Thyroid gland (tissue), 4 donors: ENCODE results near the gene ZBTB7B. TPM values are rescaled to one million over a fixed set of nuclear protein-coding genes. Genes with fewer than 3 reads are reported as not detected.

ENCODE experiments used
- DNase-seq, 2 donors: peaks; one replicate each; pipeline ENCODE4 v3.0.0-alpha.2; 2019
- H3K27ac ChIP-seq, 3 donors: fragments of 200-600 bp; sonication (generic); 1 replicate in 2 of 3; 2 replicates in 1 of 3; pipeline ENCODE4 v1.5.1; 2016 to 2019; ENCODE audit warnings: mild to moderate bottlenecking in 1 of 3, moderate library complexity in 1 of 3
- H3K27me3 ChIP-seq: fragments of 200-600 bp; sonication (generic); one replicate; pipeline ENCODE4 v1.5.1; 2019
- H3K36me3 ChIP-seq, 2 donors: fragments of 200-600 bp; sonication (generic); one replicate each; pipeline ENCODE4 v1.5.1; 2016 to 2019
- H3K4me1 ChIP-seq, 2 donors: fragments of 200-600 bp; sonication (generic); one replicate each; pipeline ENCODE4 v1.5.1; 2017 to 2019
- H3K4me3 ChIP-seq, 3 donors: fragments of 200-600 bp; sonication (generic); replicated peaks in 1 of 3; 1 replicate in 2 of 3; 2 replicates in 1 of 3; pipeline ENCODE4 v1.5.1; 2016; ENCODE audit warnings: mild to moderate bottlenecking in 1 of 3
- H3K9me3 ChIP-seq: fragments of 200-600 bp; sonication (generic); one replicate; pipeline ENCODE4 v1.5.1; 2017
- POLR2A ChIP-seq, 2 donors: fragments of 450-650 bp; IDR thresholded peaks; one replicate each; pipeline ENCODE4 v1.6.1; 2017; ENCODE audit warnings: antibody characterized with exemption in 2 of 2, mild to moderate bottlenecking in 2 of 2, moderate library complexity in 1 of 2
- WGBS, 2 donors: methylation state at CpG; one replicate each; pipeline ENCODE4 v1.1.5; 2017; 5-methylcytosine and 5-hydroxymethylcytosine counted together
- intact Hi-C: fragments of 100-400 bp; cut with DNase I; formaldehyde crosslinking; loops from one replicate; pipeline ENCODE4 v1.15.1; 2023
- total RNA-seq, 4 donors: library from RNA; depleted of rRNA; stranded (reverse); fragments of >200 nt; gene quantifications; one replicate each; pipeline ENCODE4 v1.2.3, GENCODE V29; 2016
- TF ChIP-seq, protein P1 (sequence below), 6 experiments: fragments of 200-600 bp in 3 of 6; fragments of 450-650 bp in 3 of 6; sonication (generic) in 3 of 6; IDR thresholded peaks; one replicate each; pipeline ENCODE4 v1.5.1; 2016 to 2019; ENCODE audit warnings: antibody characterized with exemption in 6 of 6, mild to moderate bottlenecking in 2 of 6, inconsistent platforms in 1 of 6, moderate library complexity in 1 of 6

ZBTB7B gene
- total RNA-seq, 4 donors from 2014 or later = 35.7 to 89.8 (median 47.3) TPM

DNA sequence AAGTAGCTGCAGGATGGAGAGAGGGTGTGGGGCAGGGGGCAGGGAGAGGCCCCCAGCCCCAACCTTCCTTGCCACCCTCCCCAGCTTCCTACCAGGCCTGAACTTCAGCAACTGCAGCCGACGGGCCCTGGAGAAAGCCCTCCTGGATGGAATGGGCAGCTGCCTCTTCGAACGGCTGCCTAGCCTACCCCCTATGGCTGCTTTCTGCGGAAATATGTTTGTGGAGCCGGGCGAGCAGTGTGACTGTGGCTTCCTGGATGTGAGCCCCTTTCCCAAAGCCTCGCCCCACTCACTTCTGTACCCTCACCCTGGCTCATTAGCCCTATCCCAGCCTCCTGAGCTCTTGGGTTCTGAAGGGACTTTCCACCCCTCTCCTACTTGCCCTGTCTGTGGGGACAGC lies 54.5 kb downstream of the ZBTB7B start:
- intact Hi-C loops = no loop called here
- 89 to 100% methylated on average over 2 to 8 of the region's 8 CpGs for WGBS, 2 donors
- DNase-seq = no peak
- H3K4me1 ChIP-seq = peaks cover 2 to 21% of the 10 kb centered on the region in 2 donors
- H3K9me3 ChIP-seq = no peaks in the 10 kb centered on the region
- no peaks in the 10 kb centered on the region for H3K27me3 ChIP-seq
- H3K4me3 ChIP-seq = no peak overlapping the region
- TF ChIP-seq, protein P1, sequence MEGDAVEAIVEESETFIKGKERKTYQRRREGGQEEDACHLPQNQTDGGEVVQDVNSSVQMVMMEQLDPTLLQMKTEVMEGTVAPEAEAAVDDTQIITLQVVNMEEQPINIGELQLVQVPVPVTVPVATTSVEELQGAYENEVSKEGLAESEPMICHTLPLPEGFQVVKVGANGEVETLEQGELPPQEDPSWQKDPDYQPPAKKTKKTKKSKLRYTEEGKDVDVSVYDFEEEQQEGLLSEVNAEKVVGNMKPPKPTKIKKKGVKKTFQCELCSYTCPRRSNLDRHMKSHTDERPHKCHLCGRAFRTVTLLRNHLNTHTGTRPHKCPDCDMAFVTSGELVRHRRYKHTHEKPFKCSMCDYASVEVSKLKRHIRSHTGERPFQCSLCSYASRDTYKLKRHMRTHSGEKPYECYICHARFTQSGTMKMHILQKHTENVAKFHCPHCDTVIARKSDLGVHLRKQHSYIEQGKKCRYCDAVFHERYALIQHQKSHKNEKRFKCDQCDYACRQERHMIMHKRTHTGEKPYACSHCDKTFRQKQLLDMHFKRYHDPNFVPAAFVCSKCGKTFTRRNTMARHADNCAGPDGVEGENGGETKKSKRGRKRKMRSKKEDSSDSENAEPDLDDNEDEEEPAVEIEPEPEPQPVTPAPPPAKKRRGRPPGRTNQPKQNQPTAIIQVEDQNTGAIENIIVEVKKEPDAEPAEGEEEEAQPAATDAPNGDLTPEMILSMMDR (IDR thresholded peaks at IDR 0.05) = no peak
- TF ChIP-seq POLR2A (IDR thresholded peaks at IDR 0.05) = no peak
- peaks cover 11 to 24% of the 10 kb centered on the region in 2 donors for H3K36me3 ChIP-seq
- H3K27ac ChIP-seq = no peak overlapping the region

- H3K27me3 ChIP-seq = no peaks in the 10 kb centered on the region
- no peaks in the 10 kb centered on the region for H3K9me3 ChIP-seq
- H3K36me3 ChIP-seq = peaks cover 11 to 24% of the 10 kb centered on the region in 2 donors
- TF ChIP-seq POLR2A (IDR thresholded peaks at IDR 0.05) = no peak
- TF ChIP-seq, protein P1 (IDR thresholded peaks at IDR 0.05) = no peak
- no peak overlapping the region for H3K27ac ChIP-seq
- WGBS, 2 donors = 89 to 97% methylated on average over 10 to 11 of the region's 13 CpGs
- H3K4me3 ChIP-seq = no peak overlapping the region
- DNase-seq = no peak
- H3K4me1 ChIP-seq = peaks cover 9 to 21% of the 10 kb centered on the region in 2 donors
- intact Hi-C loops = no loop called here
These were observed 55.2 kb downstream of the ZBTB7B start for GRCh38 chr1:155057788-155058211.

DNA sequence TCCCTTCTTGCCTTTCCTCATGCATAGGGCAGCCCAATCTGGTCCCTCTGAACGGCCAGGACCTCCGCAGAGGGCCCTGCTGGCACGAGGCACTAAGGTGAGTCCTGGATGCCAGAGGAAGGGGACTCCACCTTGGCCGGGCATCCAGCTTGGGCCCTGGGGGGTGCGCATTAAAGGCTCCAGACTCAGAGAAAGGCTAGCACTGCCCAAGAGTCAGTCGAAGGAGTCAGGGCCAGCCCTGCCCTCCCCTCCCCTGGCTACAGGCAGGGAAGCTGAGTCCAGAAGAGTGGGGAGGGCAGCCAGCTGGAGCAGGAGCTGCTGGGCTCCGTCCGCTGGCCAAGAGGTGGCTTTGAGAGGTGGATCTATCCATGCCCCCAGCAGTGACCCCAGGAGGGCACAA lies 58.1 kb downstream of the ZBTB7B start:
- no peak for TF ChIP-seq POLR2A (IDR thresholded peaks at IDR 0.05)
- TF ChIP-seq, protein P1 (IDR thresholded peaks at IDR 0.05) = no peak
- 85 to 90% methylated on average over 2 to 5 of the region's 8 CpGs for WGBS, 2 donors
- H3K27ac ChIP-seq = no peak overlapping the region
- no peaks in the 10 kb centered on the region for H3K27me3 ChIP-seq
- H3K4me1 ChIP-seq = peaks cover 26 to 31% of the 10 kb centered on the region in 2 donors
- H3K9me3 ChIP-seq = no peaks in the 10 kb centered on the region
- H3K4me3 ChIP-seq = no peak overlapping the region
- peaks cover 11 to 23% of the 10 kb centered on the region in 2 donors for H3K36me3 ChIP-seq
- DNase-seq = no peak
- intact Hi-C loops = loop anchor here (10.0 kb wide), 2 partner anchors 396 to 496 kb away; partner anchors contain the start of gene CHRNB2

DNA sequence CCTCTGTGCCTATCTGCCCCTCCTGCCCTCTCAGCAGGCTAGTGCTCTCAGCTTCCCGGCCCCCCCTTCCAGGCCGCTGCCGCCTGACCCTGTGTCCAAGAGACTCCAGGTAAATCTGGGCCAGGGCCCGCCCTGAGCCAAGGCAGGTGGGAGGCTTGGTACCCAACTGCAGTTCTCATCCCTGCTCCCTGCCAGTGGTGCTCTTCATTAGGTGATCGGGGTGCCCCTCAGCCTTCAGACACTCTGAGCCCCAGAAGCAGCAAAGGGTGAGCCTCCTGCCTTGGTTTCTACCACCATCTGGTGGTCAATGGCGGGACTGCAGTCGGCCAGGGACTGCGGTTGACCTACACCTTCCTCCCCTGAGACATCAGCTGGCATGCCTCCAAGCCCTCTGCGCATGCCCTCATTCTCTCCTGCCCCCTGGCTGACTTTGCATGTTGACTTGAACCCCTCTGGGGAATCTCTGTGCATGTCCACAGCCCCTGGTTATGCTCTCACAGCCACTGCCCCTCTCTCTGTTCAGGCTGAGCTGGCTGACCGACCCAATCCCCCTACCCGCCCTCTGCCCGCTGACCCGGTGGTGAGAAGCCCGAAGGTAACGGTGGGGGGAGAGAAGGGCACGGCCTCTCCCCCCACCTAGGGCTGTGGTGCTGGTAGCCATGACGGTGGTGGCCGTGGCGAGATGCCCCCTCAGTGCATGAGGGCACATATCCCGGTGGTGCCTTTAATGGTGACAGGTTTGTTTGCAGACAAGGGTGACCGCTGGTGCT lies 59.0 kb downstream of the ZBTB7B start:
- TF ChIP-seq, protein P1 (IDR thresholded peaks at IDR 0.05) = peak; percentile 97 to 100 (median 98)
- TF ChIP-seq POLR2A (IDR thresholded peaks at IDR 0.05) = no peak
- no peaks in the 10 kb centered on the region for H3K9me3 ChIP-seq
- peak; percentile 88 to 91 for DNase-seq
- no peaks in the 10 kb centered on the region for H3K27me3 ChIP-seq
- H3K27ac ChIP-seq = no peak overlapping the region
- intact Hi-C loops = loop anchor here (2.0 to 10.0 kb wide), 3 partner anchors 23 to 497 kb away; partner anchors contain the start of gene CHRNB2
- H3K4me3 ChIP-seq = no peak overlapping the region
- WGBS, 2 donors = 22 to 31% methylated on average over 8 to 21 of the region's 21 CpGs
- peaks cover 26 to 31% of the 10 kb centered on the region in 2 donors for H3K4me1 ChIP-seq
- peaks cover 11 to 19% of the 10 kb centered on the region in 2 donors for H3K36me3 ChIP-seq

DNA sequence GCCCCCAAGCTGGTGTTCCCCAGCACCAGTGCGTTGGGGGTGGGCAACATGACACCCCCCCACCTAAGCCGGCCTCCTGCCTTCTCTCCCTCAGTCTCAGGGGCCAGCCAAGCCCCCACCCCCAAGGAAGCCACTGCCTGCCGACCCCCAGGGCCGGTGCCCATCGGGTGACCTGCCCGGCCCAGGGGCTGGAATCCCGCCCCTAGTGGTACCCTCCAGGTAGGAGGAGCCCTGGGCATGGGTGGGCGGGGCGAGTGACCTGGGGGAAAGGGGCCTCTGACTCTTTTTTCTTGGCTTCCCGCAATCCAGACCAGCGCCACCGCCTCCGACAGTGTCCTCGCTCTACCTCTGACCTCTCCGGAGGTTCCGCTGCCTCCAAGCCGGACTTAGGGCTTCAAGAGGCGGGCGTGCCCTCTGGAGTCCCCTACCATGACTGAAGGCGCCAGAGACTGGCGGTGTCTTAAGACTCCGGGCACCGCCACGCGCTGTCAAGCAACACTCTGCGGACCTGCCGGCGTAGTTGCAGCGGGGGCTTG lies 59.6 kb downstream of the ZBTB7B start:
- 22 to 29% methylated on average over 13 to 18 of the region's 29 CpGs for WGBS, 2 donors
- H3K27ac ChIP-seq = no peak overlapping the region
- DNase-seq = peak; percentile 45 to 52
- no peak overlapping the region for H3K4me3 ChIP-seq
- no peak for TF ChIP-seq POLR2A (IDR thresholded peaks at IDR 0.05)
- TF ChIP-seq, protein P1 (IDR thresholded peaks at IDR 0.05) = no peak
- no peaks in the 10 kb centered on the region for H3K9me3 ChIP-seq
- H3K36me3 ChIP-seq = peaks cover 10 to 17% of the 10 kb centered on the region in 2 donors
- H3K4me1 ChIP-seq = peaks cover 26 to 31% of the 10 kb centered on the region in 2 donors
- intact Hi-C loops = loop anchor here (2.0 to 10.0 kb wide), 3 partner anchors 23 to 497 kb away; partner anchors contain the start of gene CHRNB2
- no peaks in the 10 kb centered on the region for H3K27me3 ChIP-seq
